Measurements from ENCODE around the gene SBK1.

GRCh38 chr16:28274676-28275075, 17.6 kb upstream of the SBK1 start:
- TF ChIP-seq, protein P1, sequence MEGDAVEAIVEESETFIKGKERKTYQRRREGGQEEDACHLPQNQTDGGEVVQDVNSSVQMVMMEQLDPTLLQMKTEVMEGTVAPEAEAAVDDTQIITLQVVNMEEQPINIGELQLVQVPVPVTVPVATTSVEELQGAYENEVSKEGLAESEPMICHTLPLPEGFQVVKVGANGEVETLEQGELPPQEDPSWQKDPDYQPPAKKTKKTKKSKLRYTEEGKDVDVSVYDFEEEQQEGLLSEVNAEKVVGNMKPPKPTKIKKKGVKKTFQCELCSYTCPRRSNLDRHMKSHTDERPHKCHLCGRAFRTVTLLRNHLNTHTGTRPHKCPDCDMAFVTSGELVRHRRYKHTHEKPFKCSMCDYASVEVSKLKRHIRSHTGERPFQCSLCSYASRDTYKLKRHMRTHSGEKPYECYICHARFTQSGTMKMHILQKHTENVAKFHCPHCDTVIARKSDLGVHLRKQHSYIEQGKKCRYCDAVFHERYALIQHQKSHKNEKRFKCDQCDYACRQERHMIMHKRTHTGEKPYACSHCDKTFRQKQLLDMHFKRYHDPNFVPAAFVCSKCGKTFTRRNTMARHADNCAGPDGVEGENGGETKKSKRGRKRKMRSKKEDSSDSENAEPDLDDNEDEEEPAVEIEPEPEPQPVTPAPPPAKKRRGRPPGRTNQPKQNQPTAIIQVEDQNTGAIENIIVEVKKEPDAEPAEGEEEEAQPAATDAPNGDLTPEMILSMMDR (IDR thresholded peaks at IDR 0.05; ENCODE audit: low read length) = no peak
- no peak for TF ChIP-seq EZH2 (IDR thresholded peaks at IDR 0.05; ENCODE audit: borderline replicate concordance, low read length)
